Kidney (tissue), 14 donors: ENCODE results near the gene U2AF1L4. TPM values are rescaled to one million over a fixed set of nuclear protein-coding genes. Genes with fewer than 3 reads are reported as not detected.

Source experiments
- DNase-seq, 5 donors: peaks; one replicate each; pipeline ENCODE4 v3.0.0-alpha.2; 2013 to 2020
- FAIRE-seq: peaks from 2 replicates; lab custom pipeline; 2012; peaks lifted over from hg19 to GRCh38; lab: Jason Lieb, UNC
- H3K27ac ChIP-seq, 2 donors: one replicate each; pipeline ENCODE4 v1.7.0; 2013; ENCODE audit warnings: low read depth in 2 of 2, low read length in 2 of 2, inconsistent platforms in 1 of 2
- H3K27me3 ChIP-seq: one replicate; pipeline ENCODE4 v1.7.1; 2013; ENCODE audit warnings: low read length, inconsistent platforms; ENCODE audit not compliant: control insufficient read depth, insufficient read depth
- H3K36me3 ChIP-seq, 3 donors: one replicate each; pipeline versions ENCODE4 v1.7.0 to v1.7.1; 2013; ENCODE audit warnings: low read length in 3 of 3, control low read depth in 1 of 3, inconsistent platforms in 1 of 3; ENCODE audit not compliant: insufficient read depth in 3 of 3, control insufficient read depth in 2 of 3
- H3K4me1 ChIP-seq, 3 donors: one replicate each; pipeline versions ENCODE4 v1.7.0 to v1.7.1; 2013; ENCODE audit warnings: low read length in 3 of 3, inconsistent platforms in 1 of 3, low read depth in 1 of 3; ENCODE audit not compliant: control insufficient read depth in 2 of 3, insufficient read depth in 2 of 3
- H3K4me3 ChIP-seq, 3 donors: one replicate each; pipeline versions ENCODE4 v1.7.0 to v1.8.1; 2013; ENCODE audit warnings: low read length in 3 of 3, control low read depth in 1 of 3, inconsistent platforms in 1 of 3
- H3K9ac ChIP-seq, 3 donors: one replicate each; pipeline versions ENCODE4 v1.7.0 to v1.7.1; 2013; ENCODE audit warnings: low read length in 3 of 3, control low read depth in 1 of 3, inconsistent platforms in 1 of 3
- H3K9me3 ChIP-seq, 3 donors: one replicate each; pipeline versions ENCODE4 v1.7.0 to v1.7.1; 2013; ENCODE audit warnings: low read length in 3 of 3, control low read depth in 1 of 3, inconsistent platforms in 1 of 3; ENCODE audit not compliant: control insufficient read depth in 2 of 3, insufficient read depth in 1 of 3
- CTCF ChIP-seq: IDR thresholded peaks from 3 replicates; pipeline ENCODE4 v1.5.1; 2012; ENCODE audit warnings: mild to moderate bottlenecking, moderate library complexity, borderline replicate concordance; ENCODE audit not compliant: insufficient read depth; ENCODE audit errors: extremely low read depth
- intact Hi-C: fragments of 100-400 bp; cut with DNase I; formaldehyde crosslinking; loops from one replicate; pipeline ENCODE4 v1.11.1; 2022
- polyA plus RNA-seq: library from polyadenylated mRNA; stranded (reverse); fragments of 350-450 nt; fragmentation: Illumina TruSeq; extraction: RNeasy Lipid Tissue Mini Kit (QIAGEN cat#74804); gene quantifications from one replicate; pipeline ENCODE4 v1.2.3, GENCODE V29; 2014; ENCODE audit warnings: low read depth, low replicate concordance; ENCODE audit not compliant: insufficient read depth
- total RNA-seq: library from RNA; stranded (reverse); fragmentation: NEBNext Ultra II Directional; extraction: Animal tissue kit (Norgen Biotek cat#: 25700); gene quantifications from one replicate; pipeline ENCODE4 v1.2.1, GENCODE V29; 2021
- donor health status: control.
- donor health status: control.
- donor health status: control.
- donor health status: control.
- donor health status: control.
- donor health status: DM: yes; HTN: yes; CAD: no.
- donor health status: Normal renal cell carcinoma (clear cell type).

U2AF1L4 gene
- total and polyA plus RNA-seq, 2 donors from 2014 or later: 27.4 to 47.7 TPM

- intact Hi-C loops: no loop called here
- Histone ChIP-seq H3K4me3 (no peak overlapping the region), H3K9me3 (no peaks in the 10 kb centered on the region), H3K4me1 (no peaks in the 10 kb centered on the region), H3K36me3 (no peaks in the 10 kb centered on the region), H3K27ac (no peak overlapping the region), H3K27me3 (no peaks in the 10 kb centered on the region), H3K9ac (no peak overlapping the region)
- FAIRE-seq: no peak
- DNase-seq: no peak
- TF ChIP-seq CTCF: no peak
Observed at GRCh38 chr19:35693422-35693821, 51.8 kb downstream of the U2AF1L4 start.

Other genes with a start within 250 kb of the U2AF1L4 start
- 150 TPM for gene DMKN, start 231.8 kb downstream of the U2AF1L4 start, total RNA-seq
- gene DMKN, start 231.8 kb downstream of the U2AF1L4 start, polyA plus RNA-seq: 137 TPM
- not detected for gene SBSN, start 217.1 kb downstream of the U2AF1L4 start, total RNA-seq
- not detected for gene SBSN, start 217.1 kb downstream of the U2AF1L4 start, polyA plus RNA-seq
- gene GAPDHS, start 212.0 kb downstream of the U2AF1L4 start, total RNA-seq: not detected
- gene GAPDHS, start 212.0 kb downstream of the U2AF1L4 start, polyA plus RNA-seq: not detected
- 76.9 TPM for gene TMEM147, start 199.8 kb downstream of the U2AF1L4 start, total RNA-seq
- gene TMEM147, start 199.8 kb downstream of the U2AF1L4 start, polyA plus RNA-seq: 233 TPM
- gene ATP4A, start 181.8 kb downstream of the U2AF1L4 start, total RNA-seq: not detected
- not detected for gene ATP4A, start 181.8 kb downstream of the U2AF1L4 start, polyA plus RNA-seq
- gene PMIS2, start 159.2 kb downstream of the U2AF1L4 start, total RNA-seq: not detected
- not detected for gene PMIS2, start 159.2 kb downstream of the U2AF1L4 start, polyA plus RNA-seq
- 15.9 TPM for gene HAUS5, start 132.7 kb downstream of the U2AF1L4 start, total RNA-seq
- gene HAUS5, start 132.7 kb downstream of the U2AF1L4 start, polyA plus RNA-seq: 6.8 TPM
- gene RBM42, start 116.4 kb downstream of the U2AF1L4 start, total RNA-seq: 77.6 TPM
- 78.1 TPM for gene RBM42, start 116.4 kb downstream of the U2AF1L4 start, polyA plus RNA-seq
- gene ETV2, start 103.7 kb downstream of the U2AF1L4 start, total RNA-seq: 0.38 TPM
- gene ETV2, start 103.7 kb downstream of the U2AF1L4 start, polyA plus RNA-seq: 3.3 TPM
- gene COX6B1, start 97.1 kb downstream of the U2AF1L4 start, total RNA-seq: 323 TPM
- gene COX6B1, start 97.1 kb downstream of the U2AF1L4 start, polyA plus RNA-seq: 1,951 TPM
- gene UPK1A, start 78.9 kb downstream of the U2AF1L4 start, total RNA-seq: not detected
- 0.32 TPM for gene UPK1A, start 78.9 kb downstream of the U2AF1L4 start, polyA plus RNA-seq
- gene ZBTB32, start 40.9 kb downstream of the U2AF1L4 start, total RNA-seq: 1.8 TPM
- gene ZBTB32, start 40.9 kb downstream of the U2AF1L4 start, polyA plus RNA-seq: not detected
- gene KMT2B, start 27.4 kb downstream of the U2AF1L4 start, total RNA-seq: 40.8 TPM
- 14.8 TPM for gene KMT2B, start 27.4 kb downstream of the U2AF1L4 start, polyA plus RNA-seq
- gene IGFLR1, start 3.0 kb downstream of the U2AF1L4 start, total RNA-seq: 22.3 TPM
- gene IGFLR1, start 3.0 kb downstream of the U2AF1L4 start, polyA plus RNA-seq: 26.0 TPM
- 84.0 TPM for gene PSENEN, start 233 bp upstream of the U2AF1L4 start, total RNA-seq
- gene PSENEN, start 233 bp upstream of the U2AF1L4 start, polyA plus RNA-seq: 185 TPM
- 11.2 TPM for gene LIN37, start 3.2 kb upstream of the U2AF1L4 start, total RNA-seq
- 11.4 TPM for gene LIN37, start 3.2 kb upstream of the U2AF1L4 start, polyA plus RNA-seq
- gene HSPB6, start 11.6 kb upstream of the U2AF1L4 start, total RNA-seq: 64.3 TPM
- gene HSPB6, start 11.6 kb upstream of the U2AF1L4 start, polyA plus RNA-seq: 53.1 TPM
- 34.9 TPM for gene PROSER3, start 12.8 kb upstream of the U2AF1L4 start, total RNA-seq
- gene PROSER3, start 12.8 kb upstream of the U2AF1L4 start, polyA plus RNA-seq: 2.8 TPM
- gene ARHGAP33, start 30.1 kb upstream of the U2AF1L4 start, total RNA-seq: 18.5 TPM
- 5.6 TPM for gene ARHGAP33, start 30.1 kb upstream of the U2AF1L4 start, polyA plus RNA-seq
- 9.0 TPM for gene PRODH2, start 67.4 kb upstream of the U2AF1L4 start, total RNA-seq
- gene PRODH2, start 67.4 kb upstream of the U2AF1L4 start, polyA plus RNA-seq: 409 TPM
- gene NPHS1, start 107.1 kb upstream of the U2AF1L4 start, total RNA-seq: 0.25 TPM
- 39.7 TPM for gene NPHS1, start 107.1 kb upstream of the U2AF1L4 start, polyA plus RNA-seq
- gene KIRREL2, start 111.5 kb upstream of the U2AF1L4 start, total RNA-seq: not detected
- gene KIRREL2, start 111.5 kb upstream of the U2AF1L4 start, polyA plus RNA-seq: 0.82 TPM
- 3.8 TPM for gene APLP1, start 123.2 kb upstream of the U2AF1L4 start, total RNA-seq
- gene APLP1, start 123.2 kb upstream of the U2AF1L4 start, polyA plus RNA-seq: 13.6 TPM
- gene NFKBID, start 155.1 kb upstream of the U2AF1L4 start, total RNA-seq: 23.9 TPM
- 1.9 TPM for gene NFKBID, start 155.1 kb upstream of the U2AF1L4 start, polyA plus RNA-seq
- gene HCST, start 157.1 kb upstream of the U2AF1L4 start, total RNA-seq: 16.7 TPM
- gene HCST, start 157.1 kb upstream of the U2AF1L4 start, polyA plus RNA-seq: 10.6 TPM
- gene TYROBP, start 162.9 kb upstream of the U2AF1L4 start, total RNA-seq: 77.6 TPM
- 64.2 TPM for gene TYROBP, start 162.9 kb upstream of the U2AF1L4 start, polyA plus RNA-seq
- gene LRFN3, start 191.0 kb upstream of the U2AF1L4 start, total RNA-seq: 9.4 TPM
- 8.2 TPM for gene LRFN3, start 191.0 kb upstream of the U2AF1L4 start, polyA plus RNA-seq
- 15.0 TPM for gene SDHAF1, start 249.8 kb upstream of the U2AF1L4 start, total RNA-seq
- 34.3 TPM for gene SDHAF1, start 249.8 kb upstream of the U2AF1L4 start, polyA plus RNA-seq